PC-3 (cell line): Measurements from ENCODE around the gene CFAP97D1. TPM values are rescaled to one million over a fixed set of nuclear protein-coding genes. Genes with fewer than 3 reads are reported as not detected.

Experiments
- ATAC-seq: fragments of 200-7000 bp; cut with Tn5 transposase; 2 replicates; pipeline ENCODE4 v1.9.1; 2020; ENCODE audit warnings: mild to moderate bottlenecking, moderate library complexity
- BruUV-seq: library from RNA; stranded (reverse); fragments of 400-500 nt; replicated peaks from 2 replicates; lab custom pipeline; 2021; lab: Mats Ljungman, UMichigan
- CTCF ChIA-PET: fragments of 300-600 bp; sonication (Branson Sonifier 250); formaldehyde crosslinking; loops from one replicate; lab custom pipeline; 2022; ENCODE audit warnings: antibody characterized with exemption; lab: Charles Lee
- POLR2A ChIA-PET: fragments of 300-600 bp; sonication (Branson Sonifier 250); formaldehyde crosslinking; loops from one replicate; lab custom pipeline; 2022; ENCODE audit warnings: antibody characterized with exemption; ENCODE audit not compliant: unreplicated experiment; lab: Charles Lee
- DNase-seq: peaks from one replicate; pipeline ENCODE4 v3.0.0-alpha.2; 2015
- H2AFZ ChIP-seq: fragments of 300-600 bp; sonication (generic); 2 replicates; pipeline ENCODE4 v1.6.0; 2016; ENCODE audit warnings: antibody characterized with exemption, low read length
- H3F3A ChIP-seq: fragments of 300-600 bp; sonication (generic); one replicate; pipeline ENCODE4 v1.6.0; 2017; ENCODE audit warnings: antibody characterized with exemption, low read length, control low read depth, mild to moderate bottlenecking; ENCODE audit not compliant: unreplicated experiment
- H3K27ac ChIP-seq: fragments of 300-600 bp; sonication (generic); 2 replicates; pipeline ENCODE4 v1.5.1; 2016; ENCODE audit warnings: mild to moderate bottlenecking, low read length
- H3K27me3 ChIP-seq: fragments of 300-600 bp; sonication (generic); 2 replicates; pipeline ENCODE4 v1.6.1; 2016; ENCODE audit warnings: low read length, mixed read lengths
- H3K36me3 ChIP-seq: fragments of 300-600 bp; sonication (generic); 2 replicates; pipeline ENCODE4 v1.6.1; 2016; ENCODE audit warnings: low read depth, mixed run types, low read length, mixed read lengths
- H3K4me1 ChIP-seq: fragments of 300-600 bp; sonication (generic); 2 replicates; pipeline ENCODE4 v1.5.1; 2016; ENCODE audit warnings: low read length; ENCODE audit not compliant: insufficient read depth
- H3K4me2 ChIP-seq: fragments of 300-600 bp; sonication (generic); 2 replicates; pipeline ENCODE4 v1.6.0; 2016; ENCODE audit warnings: low read length
- H3K4me3 ChIP-seq: fragments of 300-600 bp; sonication (generic); 2 replicates; pipeline ENCODE4 v1.5.1; 2016; ENCODE audit warnings: mild to moderate bottlenecking, low read length, mixed read lengths
- H3K79me2 ChIP-seq: fragments of 300-600 bp; sonication (generic); 2 replicates; pipeline ENCODE4 v1.6.1; 2017; ENCODE audit warnings: low read length, mixed read lengths
- H3K9ac ChIP-seq: fragments of 300-600 bp; sonication (generic); 2 replicates; pipeline ENCODE4 v1.6.0; 2016; ENCODE audit warnings: mild to moderate bottlenecking, low read length
- H3K9me2 ChIP-seq: fragments of 300-600 bp; sonication (generic); replicated peaks from 2 replicates; pipeline ENCODE4 v1.6.1; 2016; ENCODE audit warnings: mixed run types, low read length, mixed read lengths
- H3K9me3 ChIP-seq: fragments of 300-600 bp; sonication (generic); 2 replicates; pipeline ENCODE4 v1.6.1; 2016; ENCODE audit warnings: low read length, mixed read lengths
- H4K20me1 ChIP-seq: fragments of 300-600 bp; sonication (generic); 2 replicates; pipeline ENCODE4 v1.6.1; 2016; ENCODE audit warnings: low read length, mixed read lengths
- EZH2 ChIP-seq: fragments of 300-600 bp; sonication (generic); IDR thresholded peaks from one replicate; pipeline ENCODE4 v1.6.1; 2017; ENCODE audit warnings: antibody characterized with exemption, mild to moderate bottlenecking, low read length; ENCODE audit not compliant: unreplicated experiment
- EZH2phosphoT487 ChIP-seq: fragments of 300-600 bp; sonication (generic); IDR thresholded peaks from 2 replicates; pipeline ENCODE4 v1.6.1; 2018; ENCODE audit warnings: mild to moderate bottlenecking, antibody characterized with exemption, low read length, borderline replicate concordance
- intact Hi-C: fragments of 100-400 bp; cut with micrococcal nuclease; formaldehyde crosslinking; loops from 2 replicates; pipeline ENCODE4 v1.9.0; 2023
- total RNA-seq: library from RNA; depleted of rRNA; stranded (reverse); fragments of >200 nt; gene quantifications from 2 replicates; pipeline ENCODE4 v1.2.3, GENCODE V29; 2014
- TF ChIP-seq, protein P1 (sequence below): fragments of 300-600 bp; sonication (generic); conservative IDR thresholded peaks from 2 replicates; pipeline ENCODE4 v1.5.1; 2017; ENCODE audit warnings: antibody characterized with exemption, low read depth, mild to moderate bottlenecking, low read length

Gene CFAP97D1
- total RNA-seq, 1 experiment from 2014 or later: 0.29 TPM

DNA sequence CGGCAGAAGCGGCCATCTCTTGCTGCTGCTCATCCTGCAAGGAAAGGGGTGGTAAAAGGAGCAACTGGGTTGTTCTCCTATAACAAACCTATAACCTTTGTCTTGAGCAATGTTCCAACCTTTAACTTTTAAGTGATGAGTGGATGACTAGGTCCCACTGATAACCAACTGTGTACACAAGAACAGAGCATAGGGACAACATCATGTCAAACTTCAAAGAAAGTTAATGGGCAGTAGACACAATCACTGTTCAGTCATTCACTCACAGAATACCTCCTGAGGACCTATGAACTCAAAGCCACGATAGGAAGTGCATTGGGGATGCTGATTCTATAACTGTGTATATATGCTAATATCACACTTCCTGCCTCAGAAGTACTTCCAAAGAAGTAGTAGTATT lies 21.6 kb downstream of the CFAP97D1 start:
- Histone ChIP-seq H3K27me3 (no peaks in the 10 kb centered on the region), H2AFZ (no peak overlapping the region), H3K9me3 (no peaks in the 10 kb centered on the region), H3K9ac (no peak overlapping the region), H4K20me1 (no peaks in the 10 kb centered on the region), H3F3A (no peaks in the 10 kb centered on the region), H3K4me3 (no peak overlapping the region), H3K79me2 (no peaks in the 10 kb centered on the region), H3K9me2 (no peaks in the 10 kb centered on the region), H3K27ac (no peak overlapping the region), H3K36me3 (peaks cover 11% of the 10 kb centered on the region), H3K4me1 (no peaks in the 10 kb centered on the region), H3K4me2 (no peak overlapping the region)
- intact Hi-C loops: no loop called here
- TF ChIP-seq EZH2 (no peak), EZH2phosphoT487 (no peak)
- TF ChIP-seq, protein P1, sequence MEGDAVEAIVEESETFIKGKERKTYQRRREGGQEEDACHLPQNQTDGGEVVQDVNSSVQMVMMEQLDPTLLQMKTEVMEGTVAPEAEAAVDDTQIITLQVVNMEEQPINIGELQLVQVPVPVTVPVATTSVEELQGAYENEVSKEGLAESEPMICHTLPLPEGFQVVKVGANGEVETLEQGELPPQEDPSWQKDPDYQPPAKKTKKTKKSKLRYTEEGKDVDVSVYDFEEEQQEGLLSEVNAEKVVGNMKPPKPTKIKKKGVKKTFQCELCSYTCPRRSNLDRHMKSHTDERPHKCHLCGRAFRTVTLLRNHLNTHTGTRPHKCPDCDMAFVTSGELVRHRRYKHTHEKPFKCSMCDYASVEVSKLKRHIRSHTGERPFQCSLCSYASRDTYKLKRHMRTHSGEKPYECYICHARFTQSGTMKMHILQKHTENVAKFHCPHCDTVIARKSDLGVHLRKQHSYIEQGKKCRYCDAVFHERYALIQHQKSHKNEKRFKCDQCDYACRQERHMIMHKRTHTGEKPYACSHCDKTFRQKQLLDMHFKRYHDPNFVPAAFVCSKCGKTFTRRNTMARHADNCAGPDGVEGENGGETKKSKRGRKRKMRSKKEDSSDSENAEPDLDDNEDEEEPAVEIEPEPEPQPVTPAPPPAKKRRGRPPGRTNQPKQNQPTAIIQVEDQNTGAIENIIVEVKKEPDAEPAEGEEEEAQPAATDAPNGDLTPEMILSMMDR: no peak
- DNase-seq (no peak), ATAC-seq (no peak)
- BruUV-seq: no TSS peak
- ChIA-PET POLR2A (no interaction called here), CTCF (no interaction called here)

DNA sequence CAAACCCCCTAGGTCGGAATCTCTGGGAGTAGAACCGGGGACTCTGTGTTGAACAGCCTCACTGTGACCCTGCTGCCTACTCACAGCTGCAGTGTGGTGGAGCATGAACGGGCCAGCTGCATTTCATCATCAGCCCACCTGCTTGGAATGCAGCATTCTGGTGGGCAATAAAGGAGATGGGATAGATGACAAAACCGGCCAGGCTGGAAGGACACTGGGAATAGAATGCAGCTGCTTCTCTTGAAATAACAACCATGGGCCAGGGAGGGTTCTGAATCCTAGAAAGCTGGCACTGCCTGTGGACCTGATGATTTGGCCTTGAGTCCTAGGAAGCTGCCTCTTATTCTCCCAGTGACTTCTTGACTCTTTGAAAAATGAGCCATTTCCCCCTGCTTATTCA lies 23.5 kb downstream of the CFAP97D1 start:
- CTCF ChIA-PET: no interaction called here

DNA sequence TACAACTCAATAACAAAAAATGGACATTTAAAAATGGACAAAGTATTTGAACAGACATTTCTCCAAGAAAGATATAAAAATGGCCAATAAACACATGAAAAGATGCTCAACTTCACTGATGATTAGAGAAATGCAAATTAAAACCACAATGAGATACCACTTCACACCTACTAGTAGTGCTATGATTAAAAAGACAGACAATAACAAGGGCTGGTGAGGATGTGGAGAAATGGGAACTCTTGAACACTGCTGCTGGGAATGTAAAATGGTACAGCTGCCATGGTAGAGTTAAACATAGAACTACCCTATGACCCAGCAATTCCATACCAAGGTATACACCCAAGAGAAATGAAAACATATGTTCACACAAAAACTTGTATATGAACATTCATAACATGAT lies 24.9 kb downstream of the CFAP97D1 start:
- no peak for TF ChIP-seq EZH2phosphoT487
- TF ChIP-seq, protein P1: no peak
- no peak for TF ChIP-seq EZH2
- intact Hi-C loops: no loop called here
- H3K9ac ChIP-seq: no peak overlapping the region
- no peaks in the 10 kb centered on the region for H4K20me1 ChIP-seq
- H3K4me1 ChIP-seq: no peaks in the 10 kb centered on the region
- no peak overlapping the region for H3K27ac ChIP-seq
- BruUV-seq: no TSS peak
- no peak overlapping the region for H3K4me3 ChIP-seq
- no peaks in the 10 kb centered on the region for H3K79me2 ChIP-seq
- H3F3A ChIP-seq: no peaks in the 10 kb centered on the region
- H2AFZ ChIP-seq: no peak overlapping the region
- H3K36me3 ChIP-seq: peaks cover 24% of the 10 kb centered on the region
- ChIA-PET POLR2A (no interaction called here), CTCF (no interaction called here)
- H3K9me2 ChIP-seq: no peaks in the 10 kb centered on the region
- DNase-seq (no peak), ATAC-seq (no peak)
- H3K27me3 ChIP-seq: no peaks in the 10 kb centered on the region
- H3K4me2 ChIP-seq: no peak overlapping the region
- H3K9me3 ChIP-seq: no peaks in the 10 kb centered on the region

More for the DNA sequence above, 23.5 kb downstream of the CFAP97D1 start:
- Histone ChIP-seq H2AFZ (no peak overlapping the region), H3K4me1 (no peaks in the 10 kb centered on the region), H3K79me2 (no peaks in the 10 kb centered on the region), H3K9me2 (no peaks in the 10 kb centered on the region), H3F3A (no peaks in the 10 kb centered on the region), H3K27ac (no peak overlapping the region), H3K4me2 (no peak overlapping the region), H3K36me3 (peaks cover 18% of the 10 kb centered on the region), H3K9ac (no peak overlapping the region), H3K4me3 (no peak overlapping the region), H4K20me1 (no peaks in the 10 kb centered on the region), H3K9me3 (no peaks in the 10 kb centered on the region), H3K27me3 (no peaks in the 10 kb centered on the region)
- POLR2A ChIA-PET: no interaction called here
- BruUV-seq: no TSS peak
- DNase-seq (no peak), ATAC-seq (no peak)
- intact Hi-C loops: no loop called here
- no peak for TF ChIP-seq EZH2
- TF ChIP-seq EZH2phosphoT487: no peak
- TF ChIP-seq, protein P1: no peak
